Endothelial cell of umbilical vein (primary cell): ENCODE measurements around the gene RHAG. TPM values are rescaled to one million over a fixed set of nuclear protein-coding genes. Genes with fewer than 3 reads are reported as not detected.
"Not testable (repeated sequence)": the region's sequence is repeated elsewhere in the genome, so short reads cannot be mapped to it uniquely, and the experiment has no call there.

ENCODE experiments used
- BruUV-seq: library from RNA; stranded (reverse); fragments of 400-500 nt; replicated peaks from 2 replicates; lab custom pipeline; 2021; lab: Mats Ljungman, UMichigan
- CTCF ChIA-PET: fragments of 300-600, 350-600 bp; sonication (Branson Sonifier 250); formaldehyde crosslinking; loops from one replicate; lab custom pipeline; 2021; ENCODE audit warnings: antibody characterized with exemption, inconsistent platforms; lab: Charles Lee
- POLR2A ChIA-PET: fragments of 300-600, 350-600 bp; sonication (Branson Sonifier 250); formaldehyde crosslinking; loops from one replicate; lab custom pipeline; 2021; ENCODE audit warnings: antibody characterized with exemption, inconsistent platforms; lab: Charles Lee
- DNase-seq: peaks from one replicate; pipeline ENCODE4 v3.0.0-alpha.2; 2011; ENCODE audit warnings: low read depth, low spot score
- FAIRE-seq: peaks from 2 replicates; lab custom pipeline; 2011; peaks lifted over from hg19 to GRCh38; lab: Jason Lieb, UNC
- H2AFZ ChIP-seq: 2 replicates; pipeline ENCODE4 v1.6.0; 2012; ENCODE audit warnings: low read depth, low read length, control low read depth, inconsistent platforms
- H3K27ac ChIP-seq: 2 replicates; pipeline ENCODE4 v1.5.1; 2011; ENCODE audit warnings: low read depth, mild to moderate bottlenecking, control low read depth, low read length, moderate library complexity; ENCODE audit not compliant: insufficient read depth
- H3K27me3 ChIP-seq, 2 experiments: 2 replicates each; pipeline versions ENCODE4 v1.6.0 to v1.6.1; 2011; ENCODE audit warnings: low read length in 2 of 2, mixed read lengths in 1 of 2; ENCODE audit not compliant: control insufficient read depth in 2 of 2, insufficient read depth in 2 of 2
- H3K36me3 ChIP-seq, 2 experiments: 2 replicates in 1 of 2; 3 replicates in 1 of 2; pipeline ENCODE4 v1.5.1; 2011; ENCODE audit warnings: low read length in 2 of 2, mild to moderate bottlenecking in 1 of 2, moderate library complexity in 1 of 2; ENCODE audit not compliant: control insufficient read depth in 2 of 2, insufficient read depth in 2 of 2; ENCODE audit errors: extremely low read depth in 1 of 2
- H3K4me1 ChIP-seq: 3 replicates; pipeline ENCODE4 v1.5.1; 2011; ENCODE audit warnings: mild to moderate bottlenecking, low read length; ENCODE audit not compliant: control insufficient read depth, insufficient read depth; ENCODE audit errors: extremely low read depth
- H3K4me2 ChIP-seq: 2 replicates; pipeline ENCODE4 v1.6.1; 2011; ENCODE audit warnings: low read length, control low read depth, mixed read lengths; ENCODE audit not compliant: insufficient read depth
- H3K4me3 ChIP-seq, 3 experiments: fragments of 200-600 bp in 1 of 3; sonication (generic), shearing (Covaris generic) in 1 of 3; replicated peaks in 1 of 3; 2 replicates each; pipeline ENCODE4 v1.5.1; 2011 to 2016; ENCODE audit warnings: control low read depth in 3 of 3, low read length in 3 of 3, mild to moderate bottlenecking in 2 of 3, inconsistent platforms in 1 of 3, low read depth in 1 of 3, moderate library complexity in 1 of 3; ENCODE audit not compliant: insufficient read depth in 1 of 3
- H3K79me2 ChIP-seq: 2 replicates; pipeline ENCODE4 v1.6.0; 2012; ENCODE audit warnings: low read length, inconsistent platforms; ENCODE audit not compliant: control insufficient read depth, insufficient read depth
- H3K9ac ChIP-seq: replicated peaks from 2 replicates; pipeline ENCODE3; 2011; ENCODE audit warnings: low read length, control low read depth; ENCODE audit not compliant: insufficient read depth; ENCODE audit errors: extremely low read depth
- H3K9me1 ChIP-seq: replicated peaks from 3 replicates; pipeline ENCODE4 v1.6.0; 2011; ENCODE audit warnings: mild to moderate bottlenecking, low read length; ENCODE audit not compliant: control insufficient read depth, insufficient read depth; ENCODE audit errors: extremely low read depth
- H3K9me3 ChIP-seq: replicated peaks from 2 replicates; pipeline ENCODE4 v1.5.1; 2012; ENCODE audit warnings: low read length, inconsistent platforms; ENCODE audit not compliant: control insufficient read depth, insufficient read depth
- H4K20me1 ChIP-seq: replicated peaks from 2 replicates; pipeline ENCODE3; 2011; ENCODE audit warnings: mild to moderate bottlenecking, low read length; ENCODE audit not compliant: control insufficient read depth, insufficient read depth; ENCODE audit errors: extremely low read depth
- EZH2 ChIP-seq: IDR thresholded peaks from 2 replicates; pipeline ENCODE4 v1.6.1; 2012; ENCODE audit warnings: borderline replicate concordance, low read depth, mild to moderate bottlenecking, moderate library complexity, low read length, inconsistent platforms; ENCODE audit not compliant: severe bottlenecking
- FOS ChIP-seq: IDR thresholded peaks from 2 replicates; pipeline ENCODE4 v1.6.1; 2011; ENCODE audit warnings: mild to moderate bottlenecking, low read length, moderate library complexity, borderline replicate concordance; ENCODE audit not compliant: insufficient read depth
- GATA2 ChIP-seq: IDR thresholded peaks from 2 replicates; pipeline ENCODE4 v1.7.0; 2011; ENCODE audit warnings: low read depth, mild to moderate bottlenecking, moderate library complexity, mixed read lengths, low read length; ENCODE audit not compliant: insufficient read length, insufficient read depth
- JUN ChIP-seq: IDR thresholded peaks from 2 replicates; pipeline ENCODE4 v1.6.1; 2011; ENCODE audit warnings: borderline replicate concordance, low read depth; ENCODE audit not compliant: insufficient read length, insufficient read depth
- MYC ChIP-seq: IDR thresholded peaks from one replicate; pipeline ENCODE4 v1.6.1; 2011; ENCODE audit warnings: mild to moderate bottlenecking, low read depth, low read length
- POLR2A ChIP-seq: IDR thresholded peaks from 2 replicates; pipeline ENCODE4 v1.6.1; 2012; ENCODE audit warnings: low read depth, mild to moderate bottlenecking, control low read depth, low read length
- POLR2AphosphoS5 ChIP-seq: IDR thresholded peaks from 2 replicates; pipeline ENCODE4 v1.6.1; 2012; ENCODE audit warnings: low read depth, mild to moderate bottlenecking, control low read depth, low read length, moderate library complexity; ENCODE audit not compliant: insufficient read depth
- dilution Hi-C: fragments of 300-500 bp; cut with MboI; formaldehyde crosslinking; loops from one replicate; pipeline ENCODE4 v1.15.0; 2019; ENCODE audit warnings: low sequenced_read_pairs; ENCODE audit not compliant: extremely low pct_ligation_motif_present
- intact Hi-C: fragments of 100-400 bp; cut with micrococcal nuclease; formaldehyde crosslinking; loops from one replicate; pipeline ENCODE4 v1.10.0; 2022
- polyA plus RNA-seq, 4 experiments: library from polyadenylated mRNA; depleted of rRNA in 3 of 4; stranded (reverse) in 3 of 4; unstranded in 1 of 4; fragments of >200 nt; gene quantifications; 2 replicates each; pipeline versions ENCODE4 v1.2.1 to v1.2.3, GENCODE V29; 2011 to 2012; ENCODE audit warnings: missing spikeins in 1 of 4
- total RNA-seq: library from RNA; stranded (reverse); gene quantifications from 2 replicates; pipeline ENCODE4 v1.2.3, GENCODE V29; 2021
- TF ChIP-seq, protein P1 (sequence below), 2 donors: IDR thresholded peaks; 1 replicate in 1 of 2; 2 replicates in 1 of 2; pipeline ENCODE4 v1.5.1; 2011; ENCODE audit warnings: low read length in 2 of 2, mild to moderate bottlenecking in 2 of 2, moderate library complexity in 2 of 2, control low read depth in 1 of 2, inconsistent platforms in 1 of 2, low read depth in 1 of 2; ENCODE audit not compliant: insufficient read depth in 1 of 2; ENCODE audit errors: extremely low read depth in 1 of 2
- TF ChIP-seq, protein P2 (sequence below): IDR thresholded peaks from 2 replicates; pipeline ENCODE4 v1.6.1; 2011; ENCODE audit not compliant: insufficient read depth, insufficient read length

RHAG gene
- total and polyA plus RNA-seq, 2 donors (not counting 3 experiments of a cell fraction or from before 2014, with no cell fraction given) = not detected

DNA sequence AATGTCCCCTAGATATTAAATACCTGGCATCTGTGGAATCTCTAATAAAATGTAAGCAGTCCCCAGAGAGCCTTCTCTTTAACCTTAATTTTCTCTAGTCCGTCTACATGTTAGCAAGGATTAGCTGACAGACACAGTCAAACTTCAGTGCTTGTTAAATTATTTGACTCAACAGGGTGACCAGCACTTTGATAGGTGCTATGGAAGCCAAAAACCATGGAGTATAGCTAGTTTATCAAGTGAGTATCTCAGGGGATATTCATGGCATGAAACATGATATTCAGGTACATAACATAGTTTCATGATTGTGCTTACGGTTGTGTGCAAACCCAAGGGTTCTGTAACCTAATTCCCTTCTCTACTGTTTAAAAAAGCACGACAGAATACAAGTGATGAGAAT lies 3.9 kb downstream of the RHAG start:
- Histone ChIP-seq H3K9ac (no peak overlapping the region), H2AFZ (no peak overlapping the region), H3K79me2 (no peaks in the 10 kb centered on the region), H4K20me1 (no peaks in the 10 kb centered on the region), H3K27me3 (peaks cover 0 to 2% of the 10 kb centered on the region in 2 experiments), H3K4me1 (no peaks in the 10 kb centered on the region), H3K4me2 (no peak overlapping the region), H3K36me3 (no peaks in the 10 kb centered on the region), H3K4me3 (no peak overlapping the region), H3K9me1 (no peaks in the 10 kb centered on the region), H3K9me3 (no peaks in the 10 kb centered on the region), H3K27ac (no peak overlapping the region)
- BruUV-seq = no TSS peak
- FAIRE-seq (no peak), DNase-seq (no peak)
- dilution Hi-C loops (no loop called here), intact Hi-C loops (no loop called here)
- CTCF ChIA-PET = no interaction called here
- TF ChIP-seq, protein P1, sequence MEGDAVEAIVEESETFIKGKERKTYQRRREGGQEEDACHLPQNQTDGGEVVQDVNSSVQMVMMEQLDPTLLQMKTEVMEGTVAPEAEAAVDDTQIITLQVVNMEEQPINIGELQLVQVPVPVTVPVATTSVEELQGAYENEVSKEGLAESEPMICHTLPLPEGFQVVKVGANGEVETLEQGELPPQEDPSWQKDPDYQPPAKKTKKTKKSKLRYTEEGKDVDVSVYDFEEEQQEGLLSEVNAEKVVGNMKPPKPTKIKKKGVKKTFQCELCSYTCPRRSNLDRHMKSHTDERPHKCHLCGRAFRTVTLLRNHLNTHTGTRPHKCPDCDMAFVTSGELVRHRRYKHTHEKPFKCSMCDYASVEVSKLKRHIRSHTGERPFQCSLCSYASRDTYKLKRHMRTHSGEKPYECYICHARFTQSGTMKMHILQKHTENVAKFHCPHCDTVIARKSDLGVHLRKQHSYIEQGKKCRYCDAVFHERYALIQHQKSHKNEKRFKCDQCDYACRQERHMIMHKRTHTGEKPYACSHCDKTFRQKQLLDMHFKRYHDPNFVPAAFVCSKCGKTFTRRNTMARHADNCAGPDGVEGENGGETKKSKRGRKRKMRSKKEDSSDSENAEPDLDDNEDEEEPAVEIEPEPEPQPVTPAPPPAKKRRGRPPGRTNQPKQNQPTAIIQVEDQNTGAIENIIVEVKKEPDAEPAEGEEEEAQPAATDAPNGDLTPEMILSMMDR (IDR thresholded peaks at IDR 0.05; ENCODE audit: extremely low read depth in 1 of 2, insufficient read depth in 1 of 2, low read depth in 1 of 2, low read length in 2 of 2) = no peak
- no peak for TF ChIP-seq GATA2
- no peak for TF ChIP-seq FOS
- TF ChIP-seq EZH2 = no peak
- no peak for TF ChIP-seq JUN
- TF ChIP-seq, protein P2, sequence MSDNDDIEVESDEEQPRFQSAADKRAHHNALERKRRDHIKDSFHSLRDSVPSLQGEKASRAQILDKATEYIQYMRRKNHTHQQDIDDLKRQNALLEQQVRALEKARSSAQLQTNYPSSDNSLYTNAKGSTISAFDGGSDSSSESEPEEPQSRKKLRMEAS = no peak
- no peak for TF ChIP-seq MYC
- no peak for TF ChIP-seq POLR2A
- no peak for TF ChIP-seq POLR2AphosphoS5
- POLR2A ChIA-PET = no interaction called here

DNA sequence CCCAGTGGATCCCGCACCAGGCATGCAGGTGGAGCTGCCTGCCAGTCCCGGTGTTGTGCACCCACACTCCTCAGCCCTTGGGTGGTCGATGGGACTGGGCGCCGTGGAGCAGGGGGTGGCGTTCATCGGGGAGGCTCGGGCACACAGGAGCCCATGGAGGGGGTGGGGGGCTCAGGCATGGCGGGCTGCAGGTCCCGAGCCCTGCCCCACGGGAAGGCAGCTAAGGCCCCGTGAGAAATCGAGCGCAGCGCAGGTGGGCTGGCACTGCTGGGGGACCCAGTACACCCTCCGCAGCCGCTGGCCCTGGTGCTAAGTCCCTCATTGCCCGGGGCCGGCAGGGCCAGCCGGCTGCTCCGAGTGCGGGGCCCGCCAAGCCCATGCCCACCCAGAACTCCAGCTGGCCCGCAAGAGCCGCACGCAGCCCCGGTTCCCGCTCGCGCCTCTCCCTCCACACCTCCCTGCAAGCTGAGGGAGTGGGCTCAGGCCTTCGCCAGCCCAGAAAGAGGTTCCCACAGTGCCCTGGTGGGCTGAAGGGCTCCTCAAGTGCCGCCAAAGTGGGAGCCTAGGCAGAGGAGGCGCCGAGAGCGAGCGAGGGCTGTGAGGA lies 7.1 kb downstream of the RHAG start:
- H3K27me3 ChIP-seq, BruUV-seq, POLR2A ChIA-PET, DNase-seq, H3K79me2 ChIP-seq, H3K27ac ChIP-seq, FAIRE-seq, intact Hi-C loops, H3K9ac ChIP-seq, H3K4me3 ChIP-seq, dilution Hi-C loops, H3K9me3 ChIP-seq, H4K20me1 ChIP-seq, CTCF ChIA-PET, H3K36me3 ChIP-seq, H3K4me1 ChIP-seq, H3K4me2 ChIP-seq, H2AFZ ChIP-seq, H3K9me1 ChIP-seq: not testable (repeated sequence)
